GM19238 (cell line): ENCODE data around the gene FAM8A1.

Experiments used
- DNase-seq: peaks from one replicate; pipeline ENCODE4 v3.0.0; 2011; ENCODE audit warnings: low spot score; ENCODE audit not compliant: insufficient read length

Gene FAM8A1

GRCh38 chr6:17656092-17656491 lies 56.0 kb downstream of the FAM8A1 start:
- DNase-seq: no peak

DNA sequence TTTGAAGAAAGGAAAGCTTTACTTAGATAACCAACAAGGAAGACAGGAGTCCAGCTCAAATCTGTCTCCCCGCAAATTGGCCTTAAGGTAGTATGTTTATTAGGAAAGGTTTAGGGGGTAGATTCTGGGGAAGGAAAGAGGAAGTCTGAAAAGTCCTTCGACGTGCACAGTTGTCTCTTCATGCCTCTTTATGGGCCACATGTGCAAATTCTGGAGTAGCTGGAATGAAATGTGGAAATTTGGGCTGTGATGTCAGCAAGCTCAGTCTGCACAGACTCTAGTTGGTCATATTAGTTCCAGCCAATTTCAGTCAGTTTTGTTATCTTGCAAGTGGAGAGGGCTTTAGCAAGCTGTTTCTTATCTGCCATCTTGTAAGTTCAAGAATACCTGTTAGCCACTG lies 56.5 kb downstream of the FAM8A1 start:
- no peak for DNase-seq
